Measurements from ENCODE around the gene ZNF689. TPM values are rescaled to one million over a fixed set of nuclear protein-coding genes. Genes with fewer than 3 reads are reported as not detected.
A peak's percentile ranks its signal among the peaks of the same experiment; 100 is the strongest.

ZNF689 gene
- total and polyA plus RNA-seq, 2 of the 13 experiments (the other 11 are each of a cell fraction or from before 2014, with no cell fraction given) = 9.7 to 19.5 TPM

- peak; percentile 62; the same call in 1 of the 2 replicates for TF ChIP-seq ARID4A (CRISPR knock-in tag; IDR thresholded peaks at IDR 0.05; ENCODE audit: borderline replicate concordance)
- TF ChIP-seq ZNF749 (CRISPR knock-in tag; IDR thresholded peaks at IDR 0.05; ENCODE audit: borderline replicate concordance) = peak; percentile 62; the same call in 1 of the 2 replicates
- TF ChIP-seq ZNF503 (CRISPR knock-in tag; IDR thresholded peaks at IDR 0.05) = no peak
- TF ChIP-seq ZNF878 (CRISPR knock-in tag; IDR thresholded peaks at IDR 0.05) = no peak
- no peak for TF ChIP-seq CENPX (CRISPR knock-in tag; IDR thresholded peaks at IDR 0.05)
- no peak; the same call in 1 of the 2 replicates for TF ChIP-seq NCOA1 (CRISPR knock-in tag; IDR thresholded peaks at IDR 0.05)
- TF ChIP-seq HIC2 (CRISPR knock-in tag; IDR thresholded peaks at IDR 0.05; ENCODE audit: low read depth) = no peak
- TF ChIP-seq CENPT (CRISPR knock-in tag; IDR thresholded peaks at IDR 0.05; ENCODE audit: low read depth) = peak; percentile 85; the same call in 1 of the 2 replicates
- no peak for TF ChIP-seq MATR3 (CRISPR knock-in tag; IDR thresholded peaks at IDR 0.05)
- no peak; the same call in 1 of the 2 replicates for TF ChIP-seq RFXANK (CRISPR knock-in tag; IDR thresholded peaks at IDR 0.05)
- TF ChIP-seq ADNP (CRISPR knock-in tag; IDR thresholded peaks at IDR 0.05) = no peak
- TF ChIP-seq XRCC5 (optimal IDR thresholded peaks at IDR 0.05; ENCODE audit: low read length) = peak; percentile 87
- TF ChIP-seq ZNF501 (CRISPR knock-in tag; IDR thresholded peaks at IDR 0.05) = peak; percentile 77
- peak; percentile 86 for TF ChIP-seq AGO1 (IDR thresholded peaks at IDR 0.05; ENCODE audit: low read depth, low read length, poor library complexity, severe bottlenecking)
- peak; percentile 62 for TF ChIP-seq TBL1XR1 (IDR thresholded peaks at IDR 0.05; ENCODE audit: borderline replicate concordance, low read length, partially characterized antibody)
- no peak for TF ChIP-seq TERF1 (CRISPR knock-in tag; IDR thresholded peaks at IDR 0.05)
Measured at GRCh38 chr16:30657866-30658730, 47.9 kb upstream of the ZNF689 start, which contains the start of gene FBRS (continued).

All from HepG2 (cell line).